ENCODE results near the gene DLX1.

The DLX1 gene

DNA sequence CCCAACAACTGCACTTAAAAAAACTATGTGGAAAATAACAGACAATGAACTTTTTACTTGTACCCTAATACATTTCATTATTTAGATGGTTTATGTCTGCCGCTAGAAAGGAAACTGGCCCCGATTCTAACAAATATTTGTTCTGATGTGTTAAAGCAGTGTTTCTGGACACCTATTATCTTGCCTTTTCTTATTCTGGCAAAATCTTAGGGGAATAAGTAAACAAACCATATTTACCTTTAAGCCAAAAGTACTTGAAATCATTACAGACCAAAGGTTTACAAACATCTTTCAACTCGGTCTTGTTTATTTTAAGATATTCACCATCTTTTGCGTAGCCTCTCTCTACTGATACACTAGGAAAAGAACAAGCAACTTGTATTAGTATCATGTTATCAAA, 11.8 kb upstream of the DLX1 start:
- in situ Hi-C loops (cut with HindIII; ENCODE audit: low sequenced_read_pairs), result loop anchor here (10.0 to 25.0 kb wide), 2 partner anchors 69 to 261 kb away; no protein-coding TSS in a partner anchor

DNA sequence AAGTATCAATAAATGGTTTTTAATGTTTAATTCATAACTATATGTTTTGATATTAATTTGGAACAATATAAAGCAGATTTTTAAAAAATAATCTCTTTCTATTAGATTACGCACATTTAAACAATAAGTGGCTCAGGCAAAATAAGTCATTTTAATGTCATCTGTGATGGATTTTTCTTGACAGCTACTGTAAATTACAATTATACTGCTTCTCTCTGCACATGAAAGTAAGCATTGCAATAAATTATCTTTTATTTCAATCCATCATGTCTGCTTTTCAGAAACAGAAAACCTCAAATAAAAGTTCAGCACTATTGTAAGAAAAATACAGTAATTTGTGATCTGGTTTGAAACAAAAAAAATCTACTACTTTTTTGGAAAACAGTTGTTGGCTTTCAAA, 11.1 kb upstream of the DLX1 start:
- DNase-seq (ENCODE audit: low read depth), result no peak
- H3K4me3 ChIP-seq (ENCODE audit: low read depth, low read length), result no peak overlapping the region
- TF ChIP-seq, protein P1, sequence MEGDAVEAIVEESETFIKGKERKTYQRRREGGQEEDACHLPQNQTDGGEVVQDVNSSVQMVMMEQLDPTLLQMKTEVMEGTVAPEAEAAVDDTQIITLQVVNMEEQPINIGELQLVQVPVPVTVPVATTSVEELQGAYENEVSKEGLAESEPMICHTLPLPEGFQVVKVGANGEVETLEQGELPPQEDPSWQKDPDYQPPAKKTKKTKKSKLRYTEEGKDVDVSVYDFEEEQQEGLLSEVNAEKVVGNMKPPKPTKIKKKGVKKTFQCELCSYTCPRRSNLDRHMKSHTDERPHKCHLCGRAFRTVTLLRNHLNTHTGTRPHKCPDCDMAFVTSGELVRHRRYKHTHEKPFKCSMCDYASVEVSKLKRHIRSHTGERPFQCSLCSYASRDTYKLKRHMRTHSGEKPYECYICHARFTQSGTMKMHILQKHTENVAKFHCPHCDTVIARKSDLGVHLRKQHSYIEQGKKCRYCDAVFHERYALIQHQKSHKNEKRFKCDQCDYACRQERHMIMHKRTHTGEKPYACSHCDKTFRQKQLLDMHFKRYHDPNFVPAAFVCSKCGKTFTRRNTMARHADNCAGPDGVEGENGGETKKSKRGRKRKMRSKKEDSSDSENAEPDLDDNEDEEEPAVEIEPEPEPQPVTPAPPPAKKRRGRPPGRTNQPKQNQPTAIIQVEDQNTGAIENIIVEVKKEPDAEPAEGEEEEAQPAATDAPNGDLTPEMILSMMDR (IDR thresholded peaks at IDR 0.05; ENCODE audit: low read depth, low read length, missing control alignments), result no peak
- in situ Hi-C loops (cut with HindIII; ENCODE audit: low sequenced_read_pairs), result loop anchor here (10.0 to 25.0 kb wide), 2 partner anchors 69 to 262 kb away; no protein-coding TSS in a partner anchor

More for the DNA sequence above, 11.8 kb upstream of the DLX1 start:
- H3K4me3 ChIP-seq (ENCODE audit: low read depth, low read length), result no peak overlapping the region
- no peak for DNase-seq (ENCODE audit: low read depth)
- TF ChIP-seq, protein P1 (IDR thresholded peaks at IDR 0.05; ENCODE audit: low read depth, low read length, missing control alignments), result no peak

DNA sequence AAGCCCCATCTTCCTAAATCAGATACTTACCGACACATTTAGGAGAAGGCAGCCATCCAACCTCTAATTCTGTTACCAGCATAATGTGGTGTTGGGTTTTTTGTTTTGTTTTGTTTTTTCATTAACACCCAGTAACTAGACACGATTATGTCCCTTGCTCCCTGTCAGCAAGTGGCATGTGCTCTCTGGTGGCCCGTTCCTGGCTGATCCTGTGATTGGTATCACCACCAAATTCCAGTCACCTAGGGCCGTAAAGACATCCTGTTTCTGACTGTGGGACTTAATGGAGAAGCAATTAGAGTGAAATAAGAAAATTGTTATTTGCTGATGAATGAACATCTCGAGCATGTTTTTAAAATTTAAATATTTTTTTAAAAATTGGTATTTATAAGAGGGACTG, 5.9 kb upstream of the DLX1 start:
- TF ChIP-seq, protein P1 (IDR thresholded peaks at IDR 0.05; ENCODE audit: low read depth, low read length, missing control alignments), result no peak

DNA sequence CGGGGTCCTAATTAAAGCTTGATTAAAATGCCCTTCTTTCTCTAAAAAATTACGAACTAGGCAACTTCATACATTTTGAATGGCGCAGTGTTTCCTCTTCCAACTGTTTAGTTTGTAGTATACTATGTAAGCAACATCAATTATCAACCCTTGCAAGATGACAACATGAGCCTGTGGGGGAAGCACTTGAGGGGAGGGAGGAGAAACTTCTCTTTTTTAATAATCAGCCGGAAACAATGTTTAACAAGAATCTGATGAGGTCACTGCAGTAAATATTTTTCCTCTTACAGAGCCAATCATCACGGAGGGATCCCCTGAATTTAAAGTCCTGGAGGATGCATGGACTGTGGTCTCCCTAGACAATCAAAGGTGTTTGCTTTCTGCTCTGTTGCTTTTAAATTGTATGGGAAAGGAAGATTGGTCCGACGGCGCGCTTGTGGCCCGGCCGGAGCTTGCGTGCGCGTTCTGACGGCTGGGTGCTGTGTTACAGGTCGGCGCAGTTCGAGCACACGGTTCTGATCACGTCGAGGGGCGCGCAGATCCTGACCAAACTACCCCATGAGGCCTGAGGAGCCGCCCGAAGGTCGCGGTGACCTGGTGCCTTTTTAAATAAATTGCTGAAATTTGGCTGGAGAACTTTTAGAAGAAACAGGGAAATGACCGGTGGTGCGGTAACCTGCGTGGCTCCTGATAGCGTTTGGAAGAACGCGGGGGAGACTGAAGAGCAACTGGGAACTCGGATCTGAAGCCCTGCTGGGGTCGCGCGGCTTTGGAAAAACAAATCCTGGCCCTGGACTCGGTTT, 5.3 kb upstream of the DLX1 start:
- no peak for DNase-seq (ENCODE audit: low read depth)
- in situ Hi-C loops (cut with HindIII; ENCODE audit: low sequenced_read_pairs), result loop anchor here (10.0 kb wide), 1 partner anchor 75 kb away; no protein-coding TSS in a partner anchor
- TF ChIP-seq, protein P1 (IDR thresholded peaks at IDR 0.05; ENCODE audit: low read depth, low read length, missing control alignments), result no peak
- H3K4me3 ChIP-seq (ENCODE audit: low read depth, low read length), result no peak overlapping the region

More for the DNA sequence above, 5.9 kb upstream of the DLX1 start:
- no peak for DNase-seq (ENCODE audit: low read depth)
- in situ Hi-C loops (cut with HindIII; ENCODE audit: low sequenced_read_pairs), result loop anchor here (10.0 kb wide), 1 partner anchor 75 kb away; no protein-coding TSS in a partner anchor
- H3K4me3 ChIP-seq (ENCODE audit: low read depth, low read length), result no peak overlapping the region

DNA sequence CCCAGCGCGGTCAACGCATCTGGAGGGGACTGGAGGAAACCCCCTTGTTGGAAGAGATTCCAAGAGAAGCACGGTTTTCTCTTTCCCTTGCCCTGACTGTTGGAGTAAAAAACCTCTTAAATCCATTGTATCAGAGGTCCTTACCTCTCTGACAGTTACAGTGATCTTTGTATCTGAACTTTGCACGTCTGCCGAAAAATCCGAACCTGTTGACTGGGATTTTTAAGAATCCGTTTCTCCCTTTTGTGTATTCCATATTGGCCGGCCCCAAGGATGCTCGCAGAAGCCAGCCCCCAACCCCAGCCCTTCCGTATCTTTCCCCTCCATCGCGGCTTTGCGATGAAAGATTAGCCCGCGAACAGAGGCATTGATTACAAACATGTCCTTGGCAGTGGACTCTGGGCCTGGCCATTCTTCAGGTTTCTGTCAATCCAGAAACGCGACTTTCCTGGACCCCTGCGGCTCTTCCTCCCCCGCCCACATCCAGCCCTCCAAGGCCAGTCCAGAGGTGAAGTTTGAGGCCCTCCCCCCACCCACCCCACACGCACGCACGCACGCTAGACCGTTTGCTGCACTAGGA, 4.6 kb upstream of the DLX1 start:
- TF ChIP-seq, protein P1 (IDR thresholded peaks at IDR 0.05; ENCODE audit: low read depth, low read length, missing control alignments), result no peak
- no peak for DNase-seq (ENCODE audit: low read depth)
- in situ Hi-C loops (cut with HindIII; ENCODE audit: low sequenced_read_pairs), result no loop called here
- no peak overlapping the region for H3K4me3 ChIP-seq (ENCODE audit: low read depth, low read length)

DNA sequence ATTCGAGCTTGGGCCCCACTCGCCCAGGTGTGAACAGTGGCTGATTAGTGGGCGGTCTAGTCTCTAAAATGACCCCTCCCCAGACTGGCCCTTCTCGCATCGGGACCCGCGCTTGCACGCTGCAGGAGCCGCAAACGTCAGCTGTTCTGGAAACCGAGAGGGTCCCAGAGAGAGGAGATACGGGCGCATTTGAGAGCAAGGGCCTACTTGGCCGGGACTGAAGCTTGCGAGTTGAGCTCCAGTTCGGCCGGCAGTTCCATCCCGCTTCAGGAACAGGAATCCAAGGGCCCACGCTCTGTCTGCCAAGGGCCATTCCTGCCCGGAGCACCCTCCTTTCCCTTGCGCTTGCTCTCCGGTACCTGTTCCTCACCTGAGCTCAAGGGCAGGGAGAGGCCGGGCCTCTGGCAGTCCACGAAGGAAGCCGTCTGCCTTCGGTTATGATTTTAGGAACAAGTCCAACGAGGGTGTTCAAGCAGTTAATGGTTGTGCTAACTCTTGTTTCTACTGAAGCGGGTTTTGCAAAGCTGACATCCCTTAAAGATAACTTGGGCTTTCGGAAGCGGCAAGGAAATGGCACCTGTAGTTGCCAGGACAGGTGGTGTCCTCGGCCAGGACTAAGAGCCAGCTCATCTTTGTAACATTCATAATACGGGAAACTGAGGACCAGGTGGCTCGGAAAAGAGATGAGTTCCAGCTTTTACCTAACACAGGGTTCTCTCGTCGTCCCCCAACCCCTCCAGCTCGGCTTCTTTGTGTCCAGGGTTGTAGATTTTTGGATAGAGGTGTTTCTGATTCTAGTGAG, 3.9 kb upstream of the DLX1 start:
- TF ChIP-seq, protein P1 (IDR thresholded peaks at IDR 0.05; ENCODE audit: low read depth, low read length, missing control alignments), result no peak
- in situ Hi-C loops (cut with HindIII; ENCODE audit: low sequenced_read_pairs), result no loop called here
- no peak overlapping the region for H3K4me3 ChIP-seq (ENCODE audit: low read depth, low read length)
- DNase-seq (ENCODE audit: low read depth), result no peak

Data from astrocyte of the cerebellum (primary cell).